ENCODE data around the gene ZAR1L. TPM values are rescaled to one million over a fixed set of nuclear protein-coding genes. Genes with fewer than 3 reads are reported as not detected.
"Not testable (repeated sequence)": the region's sequence is repeated elsewhere in the genome, so short reads cannot be mapped to it uniquely, and the experiment has no call there.

The ZAR1L gene
- total and polyA plus RNA-seq, 2 of the 4 experiments (the other 2 are of a cell fraction), result not detected

GRCh38 chr13:32350839-32351441 is 35.8 kb upstream of the ZAR1L start:
- H3K4me2 ChIP-seq (ENCODE audit: low read depth, low read length); H2AFZ ChIP-seq (replicated peaks; ENCODE audit: low read length, poor library complexity); H2BK120ac ChIP-seq (ENCODE audit: low read depth, low read length); H3K56ac ChIP-seq (ENCODE audit: extremely low read depth, insufficient read depth, low read length); H4K5ac ChIP-seq (ENCODE audit: low read depth, low read length); H3K36me3 ChIP-seq (ENCODE audit: control insufficient read depth, insufficient read depth, low read length); intact Hi-C loops (cut with micrococcal nuclease); H2AK9ac ChIP-seq (replicated peaks; ENCODE audit: low read depth, low read length, poor library complexity); H3K4ac ChIP-seq (ENCODE audit: low read depth, low read length); CTCF ChIA-PET; POLR2A ChIA-PET (ENCODE audit: unreplicated experiment); H3K79me1 ChIP-seq (ENCODE audit: low read depth in 1 of 2, low read length in 2 of 2); H3K23ac ChIP-seq (ENCODE audit: low read depth, low read length); H2AK5ac ChIP-seq (ENCODE audit: low read depth, low read length); H3K27me3 ChIP-seq (ENCODE audit: control insufficient read depth, insufficient read depth, low read length); H3K9me1 ChIP-seq (ENCODE audit: insufficient read depth, low read length); H3K4me1 ChIP-seq (ENCODE audit: control insufficient read depth, insufficient read depth, low read length); BruUV-seq (replicated peaks); H2BK15ac ChIP-seq (ENCODE audit: low read depth, low read length); ATAC-seq (ENCODE audit: low read depth); H3K18ac ChIP-seq (ENCODE audit: low read depth, low read length); H3K4me3 ChIP-seq (ENCODE audit: insufficient read depth, low read depth, low read length); H4K20me1 ChIP-seq (ENCODE audit: insufficient read depth, low read length); dilution Hi-C loops (cut with HindIII; ENCODE audit: low sequenced_read_pairs, unreplicated experiment); DNase-seq; H3K9me3 ChIP-seq (ENCODE audit: control insufficient read depth, insufficient read depth, low read length); H4K8ac ChIP-seq (ENCODE audit: low read depth in 2 of 2, low read length in 2 of 2); H3K9ac ChIP-seq (ENCODE audit: low read depth, low read length); in situ Hi-C loops (cut with MboI; ENCODE audit: low sequenced_read_pairs); H2BK20ac ChIP-seq (ENCODE audit: low read depth, low read length); H3K27ac ChIP-seq (ENCODE audit: insufficient read depth, low read length); H4K91ac ChIP-seq (ENCODE audit: insufficient read depth, low read depth, low read length); H3K14ac ChIP-seq (replicated peaks; ENCODE audit: low read depth, low read length); H2BK5ac ChIP-seq (ENCODE audit: low read depth, low read length, poor library complexity, severe bottlenecking): not testable (repeated sequence)
- WGBS, 2 experiments (ENCODE audit: extremely low coverage in 2 of 2, insufficient read length in 1 of 2), result 97% methylated on average over 10 of the region's 15 CpGs; no CpG with 5 or more reads in 1 of the 2 experiments
